Gastrocnemius medialis (tissue), 4 donors: Measurements from ENCODE around the gene SLC25A52.

ENCODE experiments used
- CTCF ChIP-seq, 5 experiments: fragments of 450-650 bp in 3 of 5; fragments of 200-600 bp in 2 of 5; sonication (generic) in 2 of 5; IDR thresholded peaks in 4 of 5; conservative IDR thresholded peaks in 1 of 5; 1 replicate in 4 of 5; 2 replicates in 1 of 5; pipeline ENCODE4 v1.5.1; 2016 to 2019; ENCODE audit warnings: antibody characterized with exemption in 5 of 5, mild to moderate bottlenecking in 3 of 5, moderate library complexity in 3 of 5
- POLR2A ChIP-seq, 2 donors: fragments of 450-650 bp; IDR thresholded peaks; one replicate each; pipeline ENCODE4 v1.6.1; 2017; ENCODE audit warnings: antibody characterized with exemption in 2 of 2, mild to moderate bottlenecking in 2 of 2, moderate library complexity in 2 of 2

- no peak for TF ChIP-seq CTCF (IDR thresholded peaks at IDR 0.05 in 4 of 5, conservative IDR thresholded peaks at IDR 0.05 in 1 of 5)
- no peak for TF ChIP-seq POLR2A (IDR thresholded peaks at IDR 0.05)
Observed at GRCh38 chr18:31778391-31778950, 17.8 kb upstream of the SLC25A52 start.
